SK-N-SH (cell line): ENCODE data around the gene TNFRSF21. TPM values are rescaled to one million over a fixed set of nuclear protein-coding genes. Genes with fewer than 3 reads are reported as not detected.

ENCODE experiments used
- CTCF ChIA-PET: fragments of 300-600, 350-600 bp; formaldehyde crosslinking; extraction: SDS; loops from one replicate; lab custom pipeline; 2021; lab: Yijun Ruan, JAX
- POLR2A ChIA-PET: fragments of 350-600 bp; sonication (Branson Sonifier 250); formaldehyde crosslinking; extraction: SDS; loops from one replicate; lab custom pipeline; 2020; ENCODE audit warnings: antibody characterized with exemption, inconsistent platforms; lab: Yijun Ruan, JAX
- DNase-seq: peaks from one replicate; pipeline ENCODE4 v3.0.0; 2012
- H2AFZ ChIP-seq: fragments of 200-600 bp; sonication (generic); 2 replicates; pipeline ENCODE4 v1.8.1; 2016; ENCODE audit warnings: antibody characterized with exemption, mild to moderate bottlenecking, low read depth
- H3F3A ChIP-seq: fragments of 200-600 bp; sonication (generic); replicated peaks from 2 replicates; pipeline ENCODE3; 2016; ENCODE audit warnings: antibody characterized with exemption, mild to moderate bottlenecking; ENCODE audit not compliant: insufficient read depth
- H3K27ac ChIP-seq, 2 experiments: fragments of 200-500 bp in 1 of 2; fragments of 200-600 bp in 1 of 2; sonication (Bioruptor generic) in 1 of 2; sonication (generic), shearing (Covaris generic) in 1 of 2; 2 replicates each; pipeline versions ENCODE4 v1.5.1 to v1.6.1; 2014 to 2016; ENCODE audit warnings: low read depth in 2 of 2, inconsistent platforms in 1 of 2, low read length in 1 of 2, mild to moderate bottlenecking in 1 of 2, mixed read lengths in 1 of 2
- H3K27me3 ChIP-seq: fragments of 200-600 bp; sonication (generic), shearing (Covaris generic); 2 replicates; pipeline ENCODE4 v1.6.1; 2016; ENCODE audit warnings: mixed run types; ENCODE audit not compliant: insufficient read depth
- H3K36me3 ChIP-seq, 2 experiments: fragments of 200-500 bp in 1 of 2; fragments of 200-600 bp in 1 of 2; sonication (Bioruptor generic) in 1 of 2; sonication (generic) in 1 of 2; replicated peaks in 1 of 2; 2 replicates each; pipeline versions ENCODE3 to v1.5.1; 2014 to 2016; ENCODE audit warnings: low read length in 1 of 2, mild to moderate bottlenecking in 1 of 2; ENCODE audit not compliant: insufficient read depth in 2 of 2, control insufficient read depth in 1 of 2
- H3K4me1 ChIP-seq, 2 experiments: fragments of 200-500 bp in 1 of 2; fragments of 200-600 bp in 1 of 2; sonication (Bioruptor generic) in 1 of 2; sonication (generic), shearing (Covaris generic) in 1 of 2; 2 replicates each; pipeline versions ENCODE4 v1.5.1 to v1.6.1; 2014 to 2016; ENCODE audit warnings: low read depth in 1 of 2, low read length in 1 of 2, mixed run types in 1 of 2; ENCODE audit not compliant: insufficient read depth in 2 of 2, control insufficient read depth in 1 of 2
- H3K4me2 ChIP-seq: fragments of 200-600 bp; sonication (generic), shearing (Covaris generic); 2 replicates; pipeline ENCODE4 v1.6.1; 2017; ENCODE audit warnings: mixed run types
- H3K4me3 ChIP-seq, 2 experiments: fragments of 200-500 bp in 1 of 2; fragments of 200-600 bp in 1 of 2; sonication (Bioruptor generic) in 1 of 2; sonication (generic), shearing (Covaris generic) in 1 of 2; 2 replicates each; pipeline versions ENCODE4 v1.5.1 to v1.8.1; 2014 to 2016; ENCODE audit warnings: low read depth in 2 of 2, inconsistent platforms in 1 of 2, low read length in 1 of 2, mild to moderate bottlenecking in 1 of 2, mixed read lengths in 1 of 2, moderate library complexity in 1 of 2
- H3K79me2 ChIP-seq: fragments of 200-600 bp; sonication (generic); 2 replicates; pipeline ENCODE4 v1.8.1; 2017; ENCODE audit warnings: mild to moderate bottlenecking; ENCODE audit not compliant: insufficient read depth
- H3K9ac ChIP-seq: fragments of 200-600 bp; sonication (generic); 2 replicates; pipeline ENCODE4 v1.6.1; 2017; ENCODE audit warnings: mixed run types
- H3K9me2 ChIP-seq: fragments of 200-600 bp; sonication (generic); 2 replicates; pipeline ENCODE4 v1.6.1; 2017; ENCODE audit warnings: mixed run types
- H3K9me3 ChIP-seq: fragments of 200-600 bp; sonication (generic); 2 replicates; pipeline ENCODE4 v1.6.1; 2017; ENCODE audit warnings: mixed run types, mild to moderate bottlenecking, moderate library complexity
- H4K20me1 ChIP-seq: fragments of 200-600 bp; sonication (generic); 2 replicates; pipeline ENCODE4 v1.6.1; 2017; ENCODE audit warnings: mild to moderate bottlenecking, mixed run types; ENCODE audit not compliant: insufficient read depth
- CHD2 ChIP-seq: fragments of 150-350 bp; IDR thresholded peaks from 2 replicates; pipeline ENCODE4 v1.6.1; 2018; ENCODE audit warnings: low read length; ENCODE audit not compliant: partially characterized antibody
- EP300 ChIP-seq, 2 experiments: IDR thresholded peaks; 2 replicates each; pipeline versions ENCODE4 v1.4.0 to v1.6.1; 2012; ENCODE audit warnings: borderline replicate concordance in 1 of 2, low read depth in 1 of 2, low read length in 1 of 2
- FOXJ3 ChIP-seq: sonication (generic); formaldehyde crosslinking; IDR thresholded peaks from 2 replicates; pipeline ENCODE4 v1.5.1; 2020; ENCODE audit warnings: mild to moderate bottlenecking, missing genetic modification reagents
- GATA2 ChIP-seq: sonication (generic); formaldehyde crosslinking; IDR thresholded peaks from 2 replicates; pipeline ENCODE4 v1.5.0; 2020; ENCODE audit warnings: mild to moderate bottlenecking, missing genetic modification reagents
- MAX ChIP-seq: IDR thresholded peaks from 2 replicates; pipeline ENCODE4 v1.4.0; 2012; ENCODE audit warnings: low read depth
- MXI1 ChIP-seq: IDR thresholded peaks from 2 replicates; pipeline ENCODE4 v1.6.1; 2012; ENCODE audit warnings: mild to moderate bottlenecking, low read depth, low read length, improper control_type of control experiment
- PBX3 ChIP-seq: IDR thresholded peaks from 2 replicates; pipeline ENCODE4; 2012
- RAD21 ChIP-seq: IDR thresholded peaks from 2 replicates; pipeline ENCODE4 v1.6.1; 2012; ENCODE audit warnings: mild to moderate bottlenecking, low read length
- RCOR1 ChIP-seq: fragments of 150-350 bp; IDR thresholded peaks from 2 replicates; pipeline ENCODE4 v1.6.1; 2017; ENCODE audit warnings: antibody characterized with exemption, low read length
- REST ChIP-seq: IDR thresholded peaks from 2 replicates; pipeline ENCODE4 v1.6.1; 2012; ENCODE audit warnings: mild to moderate bottlenecking, low read depth, low read length, moderate library complexity
- SIN3A ChIP-seq: IDR thresholded peaks from 2 replicates; pipeline ENCODE4 v1.6.1; 2012; ENCODE audit warnings: low read depth, mild to moderate bottlenecking, low read length, moderate library complexity, borderline replicate concordance
- TCF12 ChIP-seq: IDR thresholded peaks from 2 replicates; pipeline ENCODE4 v1.4.0; 2012
- TEAD4 ChIP-seq: IDR thresholded peaks from 2 replicates; pipeline ENCODE4 v1.4.0; 2012; ENCODE audit warnings: mild to moderate bottlenecking, borderline replicate concordance; ENCODE audit not compliant: insufficient read depth
- USF2 ChIP-seq: fragments of 150-350 bp; IDR thresholded peaks from 2 replicates; pipeline ENCODE4 v1.6.1; 2017; ENCODE audit warnings: antibody characterized with exemption, low read length, low read depth, borderline replicate concordance
- WGBS: methylation state at CpG from one replicate; pipeline ENCODE4 v1.1.6; 2017; ENCODE audit warnings: low lambda C conversion rate; 5-methylcytosine and 5-hydroxymethylcytosine counted together
- polyA plus RNA-seq, 3 experiments: library from polyadenylated mRNA; depleted of rRNA; stranded (reverse); fragments of >200 nt; gene quantifications; 2 replicates each; pipeline ENCODE4 v1.2.3, GENCODE V29; 2012

Gene TNFRSF21
- polyA plus RNA-seq, 1 of the 3 experiments (the other 2 are of a cell fraction), result 9.2 TPM

- 0 out of 2 replicates have a peak, but pooled peaks have one; percentile 23 for TF ChIP-seq MXI1
- no peak for TF ChIP-seq RCOR1
- TF ChIP-seq, all 33 proteins: peak for 1
Measured at GRCh38 chr6:47248446-47248845, 61.3 kb downstream of the TNFRSF21 start.

GRCh38 chr6:47247227-47247797, 62.4 kb downstream of the TNFRSF21 start:
- WGBS, result 53% methylated on average over 2 of the region's 2 CpGs
- no peaks in the 10 kb centered on the region for H3K79me2 ChIP-seq
- no peak overlapping the region for H3K9ac ChIP-seq
- H2AFZ ChIP-seq, result no peak overlapping the region
- CTCF ChIA-PET, result interaction anchor here (0.6 to 4.0 kb wide), 6 partner anchors 9 to 153 kb away, joined by 3 to 14 read pairs (median 4); partner anchors contain the start of gene TNFRSF21
- peak; percentile 47 for DNase-seq
- TF ChIP-seq FOXJ3 (CRISPR knock-in tag) (0 out of 2 replicates have a peak, but pooled peaks have one; percentile 17), CHD2 (peak; percentile 22), SIN3A (no peak), TEAD4 (no peak), REST (no peak), RCOR1 (0 out of 2 replicates have a peak, but pooled peaks have one; percentile 9), PBX3 (no peak), TCF12 (no peak), USF2 (no peak), GATA2 (peak; percentile 40; the same call in 1 of the 2 replicates), EP300 (IDR thresholded peaks at IDR 0.05; ENCODE audit: borderline replicate concordance in 1 of 2, low read depth in 1 of 2, low read length in 1 of 2) (no peak), RAD21 (no peak; the same call in 1 of the 2 replicates), MAX (no peak)
- no peaks in the 10 kb centered on the region for H4K20me1 ChIP-seq
- H3K4me2 ChIP-seq, result no peak overlapping the region
- POLR2A ChIA-PET, result interaction anchor here (0.7 kb wide), 1 partner anchor 61 kb away, joined by 3 read pairs; no protein-coding TSS in a partner anchor
- peak overlapping the region in 1 of 2 experiments; percentile 86; a peak in 2 of 4 replicates for H3K27ac ChIP-seq
- no peaks in the 10 kb centered on the region for H3F3A ChIP-seq
- H3K9me3 ChIP-seq, result no peaks in the 10 kb centered on the region
- H3K36me3 ChIP-seq, result no peaks in the 10 kb centered on the region
- no peaks in the 10 kb centered on the region for H3K27me3 ChIP-seq
- peaks cover 6 to 34% of the 10 kb centered on the region in 2 experiments; a peak in 3 of 4 replicates for H3K4me1 ChIP-seq
- no peak overlapping the region for H3K4me3 ChIP-seq
- no peaks in the 10 kb centered on the region for H3K9me2 ChIP-seq

More at GRCh38 chr6:47248446-47248845, 61.3 kb downstream of the TNFRSF21 start:
- peaks cover 0 to 27% of the 10 kb centered on the region in 2 experiments; a peak in 2 of 4 replicates for H3K4me1 ChIP-seq
- H3K27ac ChIP-seq, result peak overlapping the region in 1 of 2 experiments; percentile 86; a peak in 2 of 4 replicates
- H3K4me3 ChIP-seq, result no peak overlapping the region
- H2AFZ ChIP-seq, result no peak overlapping the region
- H4K20me1 ChIP-seq, result no peaks in the 10 kb centered on the region
- no peaks in the 10 kb centered on the region for H3F3A ChIP-seq
- no peaks in the 10 kb centered on the region for H3K79me2 ChIP-seq
- H3K4me2 ChIP-seq, result no peak overlapping the region
- 90% methylated on average over 1 of the region's 1 CpG for WGBS
- H3K9ac ChIP-seq, result no peak overlapping the region
- ChIA-PET CTCF (interaction anchor here (2.8 to 4.0 kb wide), 2 partner anchors 13 to 61 kb away, joined by 13 to 14 read pairs; partner anchors contain the start of gene TNFRSF21), POLR2A (no interaction called here)
- no peaks in the 10 kb centered on the region for H3K9me3 ChIP-seq
- peak; percentile 43 for DNase-seq
- H3K9me2 ChIP-seq, result no peaks in the 10 kb centered on the region
- no peaks in the 10 kb centered on the region for H3K36me3 ChIP-seq
- H3K27me3 ChIP-seq, result no peaks in the 10 kb centered on the region
